ENCODE measurements around the gene FOXO1. TPM values are rescaled to one million over a fixed set of nuclear protein-coding genes. Genes with fewer than 3 reads are reported as not detected.

FOXO1 gene
- total and polyA plus RNA-seq, 2 experiments from 2014 or later, result 32.4 to 68.0 TPM

- Histone ChIP-seq H3K27ac (ENCODE audit: low read depth) (peak overlapping the region; percentile 78), H3K79me2 (replicated peaks; ENCODE audit: insufficient read depth) (0 out of 2 replicates have a peak, but pooled peaks cover 3% of the 10 kb centered on the region), H3F3A (replicated peaks; ENCODE audit: low read depth) (peaks cover 6% of the 10 kb centered on the region; the same call in 1 of the 2 replicates), H3K4me1 (ENCODE audit: insufficient read depth) (peaks cover 66% of the 10 kb centered on the region), H3K27me3 (ENCODE audit: insufficient read depth) (no peaks in the 10 kb centered on the region), H3K9me2 (ENCODE audit: insufficient read depth) (no peaks in the 10 kb centered on the region), H3K36me3 (ENCODE audit: insufficient read depth) (no peaks in the 10 kb centered on the region), H3K4me3 (peak overlapping the region; percentile 4; the same call in 1 of the 2 replicates), H4K20me1 (replicated peaks; ENCODE audit: insufficient read depth) (no peaks in the 10 kb centered on the region), H3K4me2 (peak overlapping the region; percentile 35), H2AFZ (no peak overlapping the region)
- Mint-ChIP-seq H3K4me3 (peak overlapping the region; percentile 1; the same call in 2 of the 3 replicates), H3K9me3 (no peaks in the 10 kb centered on the region), H3K27me3 (ENCODE audit: insufficient read depth, low read depth, poor library complexity) (peaks cover 11% of the 10 kb centered on the region), H3K4me1 (peaks cover 76% of the 10 kb centered on the region), H3K27ac (peak overlapping the region; percentile 95), H3K36me3 (ENCODE audit: low read depth) (no peaks in the 10 kb centered on the region)
- DNase-seq (ENCODE audit: low spot score) (peak; percentile 72), ATAC-seq (peak; percentile 70)
- no peak for TF ChIP-seq JUNB (IDR thresholded peaks at IDR 0.05; ENCODE audit: unreplicated experiment)
- TF ChIP-seq CREB1 (CRISPR knock-in tag; IDR thresholded peaks at IDR 0.05; ENCODE audit: low read depth), result no peak
- no peak for TF ChIP-seq REST (IDR thresholded peaks at IDR 0.05; ENCODE audit: unreplicated experiment)
- no peak for TF ChIP-seq NANOG (IDR thresholded peaks at IDR 0.05; ENCODE audit: borderline replicate concordance)
- TF ChIP-seq POLR2AphosphoS5 (IDR thresholded peaks at IDR 0.05; ENCODE audit: low read depth), result no peak
- no peak for TF ChIP-seq ZNF331 (CRISPR knock-in tag; IDR thresholded peaks at IDR 0.05; ENCODE audit: low read depth)
- TF ChIP-seq CTCF (conservative IDR thresholded peaks at IDR 0.05; ENCODE audit: low read depth in 2 of 2), result no peak
- no peak for TF ChIP-seq EZH2 (IDR thresholded peaks at IDR 0.05; ENCODE audit: low read depth, unreplicated experiment)
- no peak for TF ChIP-seq ETS1 (IDR thresholded peaks at IDR 0.05)
- no peak for TF ChIP-seq STAT1 (IDR thresholded peaks at IDR 0.05; ENCODE audit: unreplicated experiment)
- TF ChIP-seq ZNF462 (CRISPR knock-in tag; IDR thresholded peaks at IDR 0.05), result no peak
- TF ChIP-seq EZH2phosphoT487 (IDR thresholded peaks at IDR 0.05; ENCODE audit: unreplicated experiment), result no peak
Measured at GRCh38 chr13:40671956-40672764, 5.7 kb upstream of the FOXO1 start.
